Stimulated activated CD8-positive, alpha-beta memory T cell treated with anti-CD3 and anti-CD28 coated beads, Interleukin-15, amount 100 ng/mL, for 4 hours (primary cell): ENCODE data around the gene CAMKMT.

Experiments
- DNase-seq, 2 donors: peaks; one replicate each; pipeline ENCODE4 v3.0.0-alpha.2; 2020; ENCODE audit warnings: low read depth in 2 of 2

CAMKMT gene

DNA sequence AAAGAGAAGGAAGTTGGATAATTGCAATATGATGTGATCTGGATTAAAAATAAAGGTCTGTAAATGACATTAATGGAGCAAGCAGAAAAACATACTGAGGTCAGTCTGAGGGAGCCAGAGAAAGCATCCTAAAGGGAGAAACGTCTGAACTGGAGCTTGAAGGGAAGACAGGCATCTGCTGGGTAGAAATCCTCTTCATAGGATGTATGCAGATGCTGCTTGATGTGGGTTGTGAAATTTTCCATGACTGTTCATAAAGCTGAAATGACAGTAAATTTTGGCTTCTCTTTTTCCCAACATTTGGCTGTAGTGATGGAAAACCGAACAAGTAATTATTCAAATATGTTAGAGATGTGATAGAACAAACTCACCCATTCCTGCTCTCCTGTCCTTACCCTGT lies 287.6 kb downstream of the CAMKMT start:
- no peak for DNase-seq

DNA sequence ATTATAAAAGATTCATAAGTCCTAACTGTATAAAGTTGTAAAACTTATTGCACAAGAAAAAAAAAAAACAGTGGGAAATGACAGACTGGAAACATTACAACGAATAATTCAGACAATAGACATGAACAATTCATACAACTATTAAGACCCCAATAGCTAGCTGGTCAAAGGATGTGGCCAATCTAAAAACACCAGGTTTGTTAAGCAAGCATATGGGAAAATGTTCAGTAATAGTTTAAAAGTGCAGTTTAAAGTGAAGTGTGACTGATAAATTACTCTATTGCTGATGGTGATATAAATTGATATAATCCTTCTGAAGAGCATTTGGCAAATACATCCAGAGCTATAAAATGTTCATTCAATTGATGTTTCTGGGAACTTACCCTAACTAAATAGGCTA lies 289.0 kb downstream of the CAMKMT start:
- no peak for DNase-seq

GRCh38 chr2:44651974-44652373 lies 290.2 kb downstream of the CAMKMT start:
- no peak for DNase-seq

DNA sequence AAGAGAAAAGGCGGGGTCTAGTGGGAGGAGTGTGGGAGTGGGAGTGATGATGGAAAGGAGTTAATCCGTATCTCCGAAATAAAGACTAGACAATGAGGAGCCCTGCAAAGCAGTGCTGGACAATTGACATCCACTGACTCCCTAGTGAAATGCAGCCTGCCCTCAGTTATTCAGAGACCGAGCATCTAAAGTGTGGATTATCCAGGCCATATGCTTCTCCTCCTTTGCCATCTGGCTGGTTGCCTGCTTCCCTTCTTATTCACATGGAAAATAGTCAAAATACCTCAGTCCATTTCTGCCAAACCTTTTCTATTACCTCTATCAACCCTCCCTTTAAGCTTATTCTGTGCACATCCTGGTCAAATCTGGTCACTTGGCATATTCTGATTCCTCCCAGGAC lies 291.0 kb downstream of the CAMKMT start:
- no peak for DNase-seq

DNA sequence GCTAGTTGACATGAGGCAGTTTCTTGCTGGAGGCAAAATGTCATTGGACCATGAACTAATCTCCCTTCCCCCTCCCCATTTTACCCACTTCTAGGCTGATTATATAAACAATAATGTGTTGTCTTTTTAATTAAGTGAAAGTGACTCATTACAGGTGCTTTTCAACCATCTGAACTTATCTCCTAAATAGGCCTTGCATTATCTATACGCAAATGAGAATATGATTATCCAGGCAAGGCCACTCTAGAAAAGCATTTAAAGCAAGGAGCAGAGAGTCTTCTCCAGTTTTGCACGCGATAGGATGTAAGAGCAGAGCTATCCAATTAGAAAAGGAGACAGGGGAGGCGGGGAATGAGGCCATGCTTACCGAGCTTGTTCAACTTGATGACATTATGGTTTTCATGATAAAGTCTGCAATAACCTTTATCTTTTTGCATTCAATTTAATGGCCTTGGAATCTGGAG lies 293.7 kb downstream of the CAMKMT start:
- DNase-seq = no peak

DNA sequence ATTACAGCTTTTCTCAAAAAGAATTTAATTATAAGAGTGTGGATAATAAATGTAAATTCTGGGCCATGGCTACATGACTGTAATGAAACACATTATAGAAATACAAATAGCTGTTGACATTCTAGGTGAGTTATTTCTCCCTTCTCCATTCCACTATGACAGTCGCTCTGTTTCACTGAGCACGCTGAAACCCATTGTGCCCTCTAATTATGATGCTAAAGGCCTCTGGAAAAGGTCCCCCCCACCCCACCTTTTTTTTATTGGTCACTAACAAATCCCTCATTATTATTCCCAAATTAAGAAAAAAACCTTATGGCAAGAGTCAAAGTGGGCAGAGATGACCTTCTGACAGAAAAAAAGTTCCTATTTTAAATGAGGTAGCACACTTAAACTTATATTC lies 294.7 kb downstream of the CAMKMT start:
- no peak for DNase-seq

DNA sequence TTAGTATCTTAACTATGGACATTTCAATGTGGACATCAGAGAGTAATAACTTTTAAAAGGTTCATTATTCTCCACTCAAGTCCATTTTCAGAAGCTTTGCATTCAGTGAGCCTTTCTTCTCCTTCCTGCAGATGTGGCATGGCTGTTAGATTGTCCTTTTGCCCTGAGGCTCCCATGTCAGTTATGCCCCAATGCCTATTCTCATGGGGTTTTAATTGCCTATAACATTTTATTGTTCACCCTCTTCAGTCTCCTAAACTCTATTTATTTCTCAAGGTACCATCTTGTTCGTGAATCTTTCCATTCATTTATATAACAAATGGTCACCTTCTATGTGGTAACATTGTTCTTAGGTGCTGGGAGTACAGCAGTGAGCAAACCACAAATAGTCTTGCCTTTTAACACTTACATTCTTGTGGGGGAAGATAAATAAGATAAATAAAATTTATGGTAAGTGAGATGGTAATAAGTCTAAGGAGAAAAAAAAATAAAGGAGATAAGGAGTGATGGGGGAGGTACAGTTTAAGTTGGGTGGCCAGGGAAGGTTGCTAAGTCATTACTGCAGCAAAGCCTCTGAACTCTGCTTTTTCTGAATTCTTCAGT lies 301.8 kb downstream of the CAMKMT start:
- DNase-seq = no peak

DNA sequence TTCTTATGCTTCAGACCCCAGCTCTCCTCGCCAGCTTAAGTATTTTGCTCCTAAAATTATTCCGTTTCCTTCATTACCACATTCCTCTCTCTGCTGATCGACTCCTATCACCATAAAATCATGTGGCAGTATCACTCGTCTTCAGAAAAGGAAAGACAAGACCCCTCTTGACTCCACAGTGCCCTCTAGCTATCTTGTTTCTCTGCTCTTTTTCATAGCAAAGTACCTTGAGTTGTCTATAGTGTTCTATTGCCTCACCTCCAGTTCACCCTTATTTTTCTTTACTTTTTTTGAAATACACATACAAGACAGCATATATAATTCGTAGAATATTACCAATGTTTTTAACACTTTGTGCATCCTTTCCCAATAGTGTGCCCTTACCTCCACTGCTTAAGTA lies 306.6 kb downstream of the CAMKMT start:
- no peak for DNase-seq

GRCh38 chr2:44671276-44671675 lies 309.5 kb downstream of the CAMKMT start:
- DNase-seq = no peak

DNA sequence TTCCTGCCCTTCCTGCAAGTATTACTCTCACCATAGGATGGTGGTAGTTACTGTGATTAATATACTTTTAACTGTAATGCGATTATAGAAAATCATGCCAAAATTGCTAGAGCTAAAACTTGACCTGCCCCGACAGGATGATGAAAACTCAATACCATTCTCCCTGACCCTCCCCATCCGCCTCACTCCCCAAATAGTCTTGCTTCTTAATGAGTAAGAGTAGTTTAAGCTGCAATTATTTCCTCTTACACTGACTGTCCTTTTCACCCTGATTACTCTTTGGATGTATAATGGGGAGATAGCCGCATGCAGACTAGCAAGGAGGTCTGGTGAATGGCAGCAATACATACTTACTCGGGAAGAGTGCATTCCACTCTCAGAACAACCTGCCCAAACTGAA lies 310.2 kb downstream of the CAMKMT start:
- no peak for DNase-seq

GRCh38 chr2:44672431-44672830 lies 310.7 kb downstream of the CAMKMT start:
- no peak for DNase-seq

DNA sequence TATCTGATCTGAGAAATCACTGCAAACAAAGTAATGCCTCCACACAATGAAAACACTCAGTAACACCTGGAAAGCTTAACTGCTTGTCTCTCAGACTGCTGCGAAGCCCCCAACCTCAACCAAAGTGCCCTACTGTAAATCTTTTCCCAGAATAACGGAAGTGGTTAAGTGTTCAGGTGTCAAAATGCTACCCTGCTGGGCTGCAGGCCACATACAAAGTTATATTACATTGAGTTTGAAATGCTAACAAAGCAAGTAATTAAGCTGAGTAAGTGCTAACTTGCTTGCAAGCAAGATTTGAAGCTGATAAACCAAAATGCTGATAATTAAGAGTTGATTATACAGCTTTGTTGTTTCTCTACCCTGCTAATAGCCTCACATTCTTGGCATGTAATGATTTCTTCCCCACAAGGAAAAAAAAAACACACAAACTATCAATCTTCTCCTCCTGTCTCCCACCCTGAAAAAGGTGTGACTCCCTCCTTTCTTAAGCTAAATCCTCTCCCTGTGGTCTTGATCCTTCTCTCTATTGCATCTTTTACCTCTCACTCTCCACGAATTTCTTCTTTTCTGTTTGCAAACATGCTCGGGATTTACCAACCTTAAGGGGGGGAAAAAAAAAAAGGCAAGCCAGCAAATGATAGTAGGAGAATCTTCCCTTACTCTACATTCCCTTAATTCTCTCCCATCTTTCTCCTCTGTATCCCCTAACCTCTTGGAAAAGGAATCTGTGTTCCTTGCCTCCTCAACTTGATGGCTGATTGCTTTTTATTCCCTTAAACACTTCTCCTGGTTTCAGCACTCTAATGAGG lies 312.9 kb downstream of the CAMKMT start:
- DNase-seq = no peak

DNA sequence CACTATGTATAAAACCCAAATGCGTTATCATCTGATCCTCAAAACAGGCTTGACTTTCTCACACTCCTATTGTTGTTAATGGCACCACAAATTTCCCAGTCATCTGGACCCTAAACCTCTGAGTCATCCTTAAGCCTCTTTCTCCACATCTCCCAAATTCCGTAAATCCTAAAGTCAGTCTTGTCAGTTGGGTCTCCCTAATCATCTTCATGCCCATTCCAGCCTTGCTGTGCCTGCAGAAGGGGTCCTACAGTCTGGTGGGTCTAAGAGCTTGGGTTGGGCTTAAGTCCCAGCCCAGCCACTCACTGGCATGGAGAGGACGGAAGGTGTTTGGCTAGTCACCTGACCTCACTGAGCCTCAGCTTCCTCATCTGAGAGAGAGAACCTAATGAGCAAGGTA lies 314.6 kb downstream of the CAMKMT start:
- DNase-seq = no peak

DNA sequence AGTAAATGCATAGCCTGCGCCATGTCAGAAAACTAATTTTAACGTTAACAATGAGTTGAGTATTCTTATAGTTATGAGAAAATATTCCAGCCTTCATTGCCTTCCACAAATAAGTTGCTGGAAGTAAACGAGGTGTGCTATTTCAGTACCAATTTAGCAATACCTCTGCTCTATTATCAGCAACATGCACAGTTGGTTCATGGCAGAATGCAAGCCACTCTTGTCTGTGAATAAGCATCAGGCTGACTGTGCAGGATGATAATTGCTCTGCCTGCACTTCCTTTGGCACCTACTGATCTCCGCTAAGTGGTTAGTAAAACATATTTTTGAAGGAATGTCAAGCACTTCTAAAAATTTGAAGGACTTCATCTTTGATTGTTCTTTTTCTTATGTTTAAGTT lies 317.8 kb downstream of the CAMKMT start:
- no peak for DNase-seq

GRCh38 chr2:44679990-44680389 lies 318.2 kb downstream of the CAMKMT start:
- no peak for DNase-seq

GRCh38 chr2:44680424-44680971 lies 318.8 kb downstream of the CAMKMT start:
- DNase-seq = no peak

- DNase-seq = no peak
Measured at GRCh38 chr2:44680983-44681531, 319.3 kb downstream of the CAMKMT start.

DNA sequence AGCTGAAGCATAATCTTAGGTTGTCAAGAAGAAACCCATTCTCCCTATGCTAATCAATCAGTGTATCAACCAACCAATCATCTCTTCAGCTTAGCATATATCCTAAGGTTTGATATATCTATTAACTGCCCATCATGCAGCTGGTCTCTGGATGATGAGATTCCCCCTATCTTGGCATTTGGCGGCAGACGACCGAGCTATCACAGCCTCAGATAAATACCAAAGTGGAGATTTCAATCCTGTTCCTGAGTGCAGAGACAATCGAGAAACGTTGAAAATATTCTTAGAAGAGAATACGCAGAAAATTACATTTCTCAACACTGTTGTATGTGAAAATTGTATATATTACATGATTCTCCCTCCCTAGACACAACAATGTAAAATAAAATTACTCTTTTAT lies 320.7 kb downstream of the CAMKMT start:
- no peak for DNase-seq

- no peak for DNase-seq
Measured at GRCh38 chr2:44684559-44684958, 322.8 kb downstream of the CAMKMT start.

- DNase-seq = no peak
Measured at GRCh38 chr2:44686561-44686960, 324.8 kb downstream of the CAMKMT start.

GRCh38 chr2:44687686-44688455 lies 326.1 kb downstream of the CAMKMT start:
- DNase-seq = no peak

DNA sequence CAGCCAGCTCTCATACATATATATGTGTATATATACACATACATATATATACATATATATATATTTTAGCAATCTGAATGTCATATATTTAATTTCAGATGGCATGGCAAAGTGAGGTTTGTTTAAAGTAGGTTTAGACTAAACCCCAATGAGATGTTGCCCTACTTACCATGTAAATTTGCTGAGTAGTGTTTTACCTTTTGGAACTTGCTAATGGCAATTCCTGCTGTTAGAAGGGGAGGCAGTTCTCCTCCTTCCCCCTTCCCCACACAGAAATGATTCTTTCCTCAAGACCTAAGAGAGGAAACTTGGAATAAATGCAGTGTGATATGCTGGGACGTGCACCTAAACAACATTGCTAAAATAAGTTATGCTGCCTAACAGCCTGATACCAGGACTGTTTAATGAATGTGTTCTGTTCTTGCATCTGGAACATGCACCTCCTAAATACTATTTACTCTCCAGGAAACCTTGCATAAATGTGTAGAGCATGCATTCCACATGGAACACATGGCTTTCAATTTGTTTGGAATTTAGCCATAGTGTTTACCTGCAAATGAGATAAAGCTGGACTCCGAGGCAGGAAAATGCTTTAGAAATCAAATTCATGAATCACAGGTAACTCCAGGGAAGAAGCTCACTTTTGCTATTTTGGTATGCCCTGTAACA lies 326.8 kb downstream of the CAMKMT start:
- DNase-seq = no peak
